Calu3 (cell line): Measurements from ENCODE around the gene PTP4A1. TPM values are rescaled to one million over a fixed set of nuclear protein-coding genes. Genes with fewer than 3 reads are reported as not detected.

ENCODE experiments used
- BruUV-seq: library from RNA; stranded (reverse); fragments of 400-500 nt; replicated peaks from 2 replicates; lab custom pipeline; 2021; lab: Mats Ljungman, UMichigan
- CTCF ChIA-PET: fragments of 300-600 bp; sonication (Branson Sonifier 250); formaldehyde crosslinking; loops from one replicate; lab custom pipeline; 2022; ENCODE audit warnings: antibody characterized with exemption; lab: Charles Lee
- DNase-seq: peaks from one replicate; pipeline ENCODE4 v3.0.0; 2022
- H3K27ac Mint-ChIP-seq: one replicate; pipeline ENCODE4 v1.8.0; 2022; ENCODE audit warnings: mixed read lengths; ENCODE audit not compliant: unreplicated experiment
- H3K27me3 Mint-ChIP-seq: one replicate; pipeline ENCODE4 v1.8.0; 2022; ENCODE audit warnings: mixed read lengths; ENCODE audit not compliant: unreplicated experiment
- H3K36me3 Mint-ChIP-seq: one replicate; pipeline ENCODE4 v1.8.0; 2022; ENCODE audit warnings: mild to moderate bottlenecking, moderate library complexity, mixed read lengths; ENCODE audit not compliant: insufficient read depth, unreplicated experiment
- H3K4me1 Mint-ChIP-seq: one replicate; pipeline ENCODE4 v1.8.0; 2022; ENCODE audit warnings: mild to moderate bottlenecking, low read depth, mixed read lengths; ENCODE audit not compliant: unreplicated experiment
- H3K4me3 Mint-ChIP-seq: one replicate; pipeline ENCODE4 v1.8.0; 2022; ENCODE audit warnings: mild to moderate bottlenecking, low read depth, moderate library complexity, mixed read lengths; ENCODE audit not compliant: unreplicated experiment
- H3K9me3 Mint-ChIP-seq: one replicate; pipeline ENCODE4 v1.8.0; 2022; ENCODE audit warnings: low read depth, mixed read lengths; ENCODE audit not compliant: unreplicated experiment
- CTCF ChIP-seq: fragments of 200-600 bp; IDR thresholded peaks from one replicate; pipeline ENCODE4 v1.8.0; 2022; ENCODE audit warnings: antibody characterized with exemption; ENCODE audit not compliant: unreplicated experiment
- intact Hi-C: fragments of 100-400 bp; cut with micrococcal nuclease; formaldehyde crosslinking; loops from one replicate; pipeline ENCODE4 v1.10.0; 2022; ENCODE audit not compliant: unreplicated experiment
- total RNA-seq: library from RNA; stranded (reverse); gene quantifications from 2 replicates; pipeline ENCODE4 v1.2.3, GENCODE V29; 2022

Gene PTP4A1
- total RNA-seq, 1 experiment from 2014 or later, result 97.3 TPM

- BruUV-seq, result no TSS peak
- Mint-ChIP-seq H3K27me3 (no peaks in the 10 kb centered on the region), H3K27ac (no peak overlapping the region), H3K4me1 (peaks cover 11% of the 10 kb centered on the region), H3K9me3 (no peaks in the 10 kb centered on the region), H3K4me3 (no peak overlapping the region), H3K36me3 (peaks cover 5% of the 10 kb centered on the region)
- CTCF ChIA-PET, result no interaction called here
- no peak for TF ChIP-seq CTCF
- no peak for DNase-seq
- intact Hi-C loops, result no loop called here
These were observed 34.4 kb upstream of the PTP4A1 start for GRCh38 chr6:63537959-63538300.

- Mint-ChIP-seq H3K27me3 (no peaks in the 10 kb centered on the region), H3K4me1 (peaks cover 11% of the 10 kb centered on the region), H3K36me3 (peaks cover 5% of the 10 kb centered on the region), H3K9me3 (no peaks in the 10 kb centered on the region), H3K27ac (no peak overlapping the region), H3K4me3 (no peak overlapping the region)
- intact Hi-C loops, result no loop called here
- no peak for TF ChIP-seq CTCF
- no peak for DNase-seq
- BruUV-seq, result no TSS peak
- CTCF ChIA-PET, result no interaction called here
These were observed 33.7 kb upstream of the PTP4A1 start for GRCh38 chr6:63538550-63538949.

- no peak for TF ChIP-seq CTCF
- CTCF ChIA-PET, result no interaction called here
- Mint-ChIP-seq H3K4me3 (no peak overlapping the region), H3K4me1 (peaks cover under 1% of the 10 kb centered on the region), H3K9me3 (no peaks in the 10 kb centered on the region), H3K27ac (no peak overlapping the region), H3K27me3 (no peaks in the 10 kb centered on the region), H3K36me3 (no peaks in the 10 kb centered on the region)
- intact Hi-C loops, result no loop called here
- no peak for DNase-seq
- BruUV-seq, result no TSS peak
These were observed 29.3 kb upstream of the PTP4A1 start for GRCh38 chr6:63543001-63543400.

GRCh38 chr6:63543982-63544381 lies 28.3 kb upstream of the PTP4A1 start:
- no peaks in the 10 kb centered on the region for H3K36me3 Mint-ChIP-seq
- intact Hi-C loops, result no loop called here
- H3K4me3 Mint-ChIP-seq, result no peak overlapping the region
- TF ChIP-seq CTCF, result no peak
- H3K9me3 Mint-ChIP-seq, result no peaks in the 10 kb centered on the region
- no peak for DNase-seq
- H3K27ac Mint-ChIP-seq, result no peak overlapping the region
- CTCF ChIA-PET, result no interaction called here
- no TSS peak for BruUV-seq
- H3K4me1 Mint-ChIP-seq, result no peaks in the 10 kb centered on the region
- H3K27me3 Mint-ChIP-seq, result no peaks in the 10 kb centered on the region
